ENCODE measurements around the gene RGS11.

The RGS11 gene

GRCh38 chr16:278863-279366 lies 3.2 kb upstream of the RGS11 start:
- no peak for TF ChIP-seq EZH2phosphoT487 (IDR thresholded peaks at IDR 0.05; ENCODE audit: borderline replicate concordance, low read length)
- no peak for TF ChIP-seq CTCF (IDR thresholded peaks at IDR 0.05; ENCODE audit: low read depth, low read length, poor library complexity, severe bottlenecking)
- H3F3A ChIP-seq (ENCODE audit: control insufficient read depth, insufficient read depth), result no peaks in the 10 kb centered on the region
- no peaks in the 10 kb centered on the region for H3K9me2 ChIP-seq (replicated peaks; ENCODE audit: control insufficient read depth, low read length)
- no peak overlapping the region for H3K4me2 ChIP-seq (ENCODE audit: low read length)
- H3K4me3 ChIP-seq (ENCODE audit: low read length), result no peak overlapping the region
- H3K27me3 ChIP-seq (ENCODE audit: control insufficient read depth, low read length), result peaks cover 22% of the 10 kb centered on the region
- no peaks in the 10 kb centered on the region for H3K79me2 ChIP-seq (ENCODE audit: control insufficient read depth, low read length)
- H3K27ac ChIP-seq (ENCODE audit: low read depth, low read length), result no peak overlapping the region
- H3K36me3 ChIP-seq (ENCODE audit: control insufficient read depth, low read length), result no peaks in the 10 kb centered on the region
- H3K4me1 ChIP-seq (ENCODE audit: control insufficient read depth, low read length), result peaks cover 3% of the 10 kb centered on the region; the same call in 1 of the 2 replicates
- H4K20me1 ChIP-seq (ENCODE audit: control insufficient read depth, insufficient read depth, low read depth, low read length), result no peaks in the 10 kb centered on the region
- H3K9me3 ChIP-seq (ENCODE audit: control insufficient read depth, insufficient read depth, low read length), result no peaks in the 10 kb centered on the region

- Histone ChIP-seq H4K20me1 (ENCODE audit: control insufficient read depth, insufficient read depth, low read depth, low read length) (no peaks in the 10 kb centered on the region), H3K27ac (ENCODE audit: low read depth, low read length) (no peak overlapping the region), H3K4me1 (ENCODE audit: control insufficient read depth, low read length) (peaks cover 3% of the 10 kb centered on the region; the same call in 1 of the 2 replicates), H3K4me2 (ENCODE audit: low read length) (no peak overlapping the region), H3K79me2 (ENCODE audit: control insufficient read depth, low read length) (no peaks in the 10 kb centered on the region), H3K36me3 (ENCODE audit: control insufficient read depth, low read length) (no peaks in the 10 kb centered on the region), H3K9me3 (ENCODE audit: control insufficient read depth, insufficient read depth, low read length) (no peaks in the 10 kb centered on the region), H3K27me3 (ENCODE audit: control insufficient read depth, low read length) (peaks cover 22% of the 10 kb centered on the region), H3K9me2 (replicated peaks; ENCODE audit: control insufficient read depth, low read length) (no peaks in the 10 kb centered on the region), H3K4me3 (ENCODE audit: low read length) (no peak overlapping the region), H3F3A (ENCODE audit: control insufficient read depth, insufficient read depth) (no peaks in the 10 kb centered on the region)
- TF ChIP-seq CTCF (IDR thresholded peaks at IDR 0.05; ENCODE audit: low read depth, low read length, poor library complexity, severe bottlenecking) (no peak), EZH2phosphoT487 (IDR thresholded peaks at IDR 0.05; ENCODE audit: borderline replicate concordance, low read length) (no peak)
Measured at GRCh38 chr16:276426-277077, 808 bp upstream of the RGS11 start.

GRCh38 chr16:275041-275641 lies 603 bp downstream of the RGS11 start:
- Histone ChIP-seq H3K79me2 (ENCODE audit: control insufficient read depth, low read length) (no peaks in the 10 kb centered on the region), H3K4me1 (ENCODE audit: control insufficient read depth, low read length) (peaks cover 3% of the 10 kb centered on the region; the same call in 1 of the 2 replicates), H3K4me2 (ENCODE audit: low read length) (peak overlapping the region; percentile 11; the same call in 1 of the 2 replicates), H3K4me3 (ENCODE audit: low read length) (no peak overlapping the region), H4K20me1 (ENCODE audit: control insufficient read depth, insufficient read depth, low read depth, low read length) (no peaks in the 10 kb centered on the region), H3K36me3 (ENCODE audit: control insufficient read depth, low read length) (no peaks in the 10 kb centered on the region), H3F3A (ENCODE audit: control insufficient read depth, insufficient read depth) (no peaks in the 10 kb centered on the region), H3K27ac (ENCODE audit: low read depth, low read length) (no peak overlapping the region), H3K9me3 (ENCODE audit: control insufficient read depth, insufficient read depth, low read length) (no peaks in the 10 kb centered on the region), H3K27me3 (ENCODE audit: control insufficient read depth, low read length) (peaks cover 22% of the 10 kb centered on the region), H3K9me2 (replicated peaks; ENCODE audit: control insufficient read depth, low read length) (no peaks in the 10 kb centered on the region)
- no peak for TF ChIP-seq EZH2phosphoT487 (IDR thresholded peaks at IDR 0.05; ENCODE audit: borderline replicate concordance, low read length)

Data from DOHH2 (cell line).